HEK293T (cell line): ENCODE results near the gene EXOC6B.
"Not testable (repeated sequence)": the region's sequence is repeated elsewhere in the genome, so short reads cannot be mapped to it uniquely, and the experiment has no call there.

Source experiments
- CTCF ChIA-PET: fragments of 350-600 bp; formaldehyde crosslinking; extraction: SDS; loops from one replicate; lab custom pipeline; 2021; ENCODE audit warnings: antibody characterized with exemption, inconsistent platforms; lab: Yijun Ruan, JAX
- POLR2A ChIA-PET: fragments of 350-600 bp; formaldehyde crosslinking; extraction: SDS; loops from one replicate; lab custom pipeline; 2020; ENCODE audit warnings: antibody characterized with exemption, inconsistent platforms; lab: Yijun Ruan, JAX
- DNase-seq: peaks from one replicate; pipeline ENCODE4 v3.0.0; 2012; ENCODE audit warnings: mixed read lengths; ENCODE audit errors: extremely low spot score
- ARNT ChIP-seq: fragments of 450-650 bp; IDR thresholded peaks from 2 replicates; pipeline ENCODE4 v1.6.1; 2017; ENCODE audit warnings: mild to moderate bottlenecking
- BHLHE40 ChIP-seq: fragments of 450-650 bp; IDR thresholded peaks from 2 replicates; pipeline ENCODE4 v1.6.1; 2016; ENCODE audit warnings: mild to moderate bottlenecking, moderate library complexity, borderline replicate concordance
- CTBP1 ChIP-seq: fragments of 450-650 bp; IDR thresholded peaks from 2 replicates; pipeline ENCODE4 v1.6.1; 2016; ENCODE audit warnings: borderline replicate concordance
- ELF4 ChIP-seq: fragments of 450-650 bp; IDR thresholded peaks from 2 replicates; pipeline ENCODE4 v1.6.1; 2017; ENCODE audit warnings: antibody characterized with exemption
- FOXA1 ChIP-seq: fragments of 450-650 bp; IDR thresholded peaks from 2 replicates; pipeline ENCODE4 v1.6.1; 2016; ENCODE audit warnings: mild to moderate bottlenecking
- FOXK2 ChIP-seq: fragments of 450-650 bp; IDR thresholded peaks from 2 replicates; pipeline ENCODE4 v1.6.1; 2016; ENCODE audit warnings: mild to moderate bottlenecking
- FOXM1 ChIP-seq: fragments of 450-650 bp; IDR thresholded peaks from 2 replicates; pipeline ENCODE4 v1.6.1; 2017; ENCODE audit warnings: mild to moderate bottlenecking, borderline replicate concordance
- HDGF ChIP-seq: fragments of 450-650 bp; IDR thresholded peaks from 2 replicates; pipeline ENCODE4 v1.6.1; 2017; ENCODE audit warnings: antibody characterized with exemption, borderline replicate concordance
- L3MBTL2 ChIP-seq: fragments of 450-650 bp; conservative IDR thresholded peaks from 2 replicates; pipeline ENCODE4 v1.6.1; 2016; ENCODE audit warnings: mild to moderate bottlenecking
- LEF1 ChIP-seq: fragments of 450-650 bp; IDR thresholded peaks from 2 replicates; pipeline ENCODE4 v1.6.1; 2017; ENCODE audit warnings: mild to moderate bottlenecking, borderline replicate concordance
- NFRKB ChIP-seq: fragments of 450-650 bp; IDR thresholded peaks from 2 replicates; pipeline ENCODE4 v1.6.1; 2016; ENCODE audit warnings: mild to moderate bottlenecking, moderate library complexity
- SP1 ChIP-seq: fragments of 450-650 bp; IDR thresholded peaks from 2 replicates; pipeline ENCODE4 v1.6.1; 2017
- SUZ12 ChIP-seq: fragments of 450-650 bp; IDR thresholded peaks from 2 replicates; pipeline ENCODE4 v1.6.1; 2016; ENCODE audit warnings: mild to moderate bottlenecking
- TARDBP ChIP-seq: fragments of 450-650 bp; IDR thresholded peaks from 2 replicates; pipeline ENCODE4 v1.6.1; 2016
- ZNF384 ChIP-seq: fragments of 450-650 bp; IDR thresholded peaks from 2 replicates; pipeline ENCODE4 v1.6.1; 2016
- TF ChIP-seq, protein P1 (sequence below): fragments of 450-650 bp; IDR thresholded peaks from 2 replicates; pipeline ENCODE4 v1.6.1; 2016

EXOC6B gene

DNA sequence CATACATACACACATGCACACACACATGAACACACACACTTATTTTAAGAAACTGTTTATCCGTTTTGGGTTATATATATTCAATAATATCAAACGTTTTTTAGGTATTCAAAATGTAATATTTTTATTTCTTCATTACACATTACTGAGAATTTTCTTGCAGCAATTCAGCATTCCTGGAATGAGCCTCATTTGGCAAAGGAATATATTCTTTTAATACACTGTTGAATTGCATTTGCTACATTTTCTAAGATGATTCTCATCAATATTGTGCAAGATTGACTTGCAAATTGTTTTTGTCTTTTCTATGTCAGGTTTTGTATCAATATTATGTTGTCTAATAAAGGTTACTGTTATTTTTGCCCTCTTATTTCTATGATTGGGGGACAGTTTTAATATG, 402.1 kb downstream of the EXOC6B start:
- DNase-seq, result no peak
- ChIA-PET CTCF (no interaction called here), POLR2A (no interaction called here)
- no peak for TF ChIP-seq CTBP1
- TF ChIP-seq ELF4, result no peak
- no peak for TF ChIP-seq SP1
- no peak for TF ChIP-seq LEF1
- no peak for TF ChIP-seq ZNF384
- no peak for TF ChIP-seq SUZ12
- TF ChIP-seq FOXA1, result no peak

DNA sequence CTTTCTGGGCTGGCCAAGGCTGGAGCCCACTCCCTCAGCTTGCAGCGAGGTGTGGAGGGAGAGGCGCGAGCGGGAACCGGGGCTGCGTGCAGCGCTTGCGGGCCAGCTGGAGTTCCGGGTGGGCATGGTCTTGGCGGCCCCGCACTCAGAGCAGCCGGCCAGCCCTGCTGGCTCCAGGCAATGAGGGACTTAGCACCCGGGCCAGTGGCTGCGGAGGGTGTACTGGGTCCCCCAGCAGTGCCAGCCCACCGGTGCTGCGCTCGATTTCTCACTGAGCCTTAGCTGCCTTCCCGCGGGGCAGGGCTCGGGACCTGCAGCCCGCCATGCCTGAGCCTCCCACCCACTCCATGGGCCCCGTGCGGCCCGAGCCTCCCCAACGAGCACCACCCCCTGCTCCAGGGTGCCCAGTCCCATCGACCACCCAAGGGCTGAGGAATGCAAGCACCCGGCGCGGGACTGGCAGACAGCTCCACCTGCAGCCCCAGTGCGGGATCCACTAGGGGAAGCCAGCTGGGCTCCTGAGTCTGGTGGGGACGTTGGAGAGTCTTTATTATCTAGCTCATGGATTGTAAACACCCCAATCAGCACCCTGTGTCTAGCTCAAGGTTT, 404.0 kb downstream of the EXOC6B start:
- POLR2A ChIA-PET, DNase-seq, CTCF ChIA-PET: not testable (repeated sequence)

DNA sequence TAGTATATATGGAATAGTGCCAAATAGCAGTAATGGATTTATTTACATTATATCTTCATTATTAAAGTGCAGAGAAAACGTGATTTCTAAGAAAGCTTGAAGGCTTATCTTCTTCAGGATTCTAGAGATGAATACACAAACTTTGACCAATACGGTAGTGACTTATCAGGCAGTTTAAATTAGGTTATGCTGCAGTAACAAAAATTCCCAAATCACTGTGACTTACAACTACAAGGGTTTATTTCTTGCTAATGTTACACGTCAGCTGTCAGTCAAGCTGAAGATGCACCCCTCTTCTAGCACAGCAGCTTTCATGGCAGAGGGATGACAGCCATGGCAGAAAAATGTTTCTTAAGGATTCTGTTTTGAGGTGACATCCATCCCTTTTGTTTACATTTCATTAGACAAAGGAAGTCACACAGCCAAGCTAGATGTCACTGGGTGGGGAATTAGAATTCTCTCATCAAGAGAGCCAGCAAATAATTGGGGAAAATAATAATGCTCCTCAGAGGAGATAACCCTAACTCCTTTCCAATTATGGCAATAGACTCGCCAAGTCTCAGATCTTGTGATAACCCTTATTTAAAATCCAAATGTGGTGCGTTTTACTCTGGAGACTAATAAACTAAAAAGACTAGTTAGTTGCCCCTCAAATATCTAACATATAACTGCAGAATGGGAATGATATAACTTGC, 409.9 kb downstream of the EXOC6B start:
- POLR2A ChIA-PET, result no interaction called here
- TF ChIP-seq ELF4 (no peak), TARDBP (no peak), CTBP1 (no peak), L3MBTL2 (no peak), SP1 (no peak), FOXA1 (no peak), ZNF384 (no peak), BHLHE40 (no peak), LEF1 (no peak)
- TF ChIP-seq, protein P1, sequence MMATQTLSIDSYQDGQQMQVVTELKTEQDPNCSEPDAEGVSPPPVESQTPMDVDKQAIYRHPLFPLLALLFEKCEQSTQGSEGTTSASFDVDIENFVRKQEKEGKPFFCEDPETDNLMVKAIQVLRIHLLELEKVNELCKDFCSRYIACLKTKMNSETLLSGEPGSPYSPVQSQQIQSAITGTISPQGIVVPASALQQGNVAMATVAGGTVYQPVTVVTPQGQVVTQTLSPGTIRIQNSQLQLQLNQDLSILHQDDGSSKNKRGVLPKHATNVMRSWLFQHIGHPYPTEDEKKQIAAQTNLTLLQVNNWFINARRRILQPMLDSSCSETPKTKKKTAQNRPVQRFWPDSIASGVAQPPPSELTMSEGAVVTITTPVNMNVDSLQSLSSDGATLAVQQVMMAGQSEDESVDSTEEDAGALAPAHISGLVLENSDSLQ, result no peak
- no peak for DNase-seq
- CTCF ChIA-PET, result no interaction called here

DNA sequence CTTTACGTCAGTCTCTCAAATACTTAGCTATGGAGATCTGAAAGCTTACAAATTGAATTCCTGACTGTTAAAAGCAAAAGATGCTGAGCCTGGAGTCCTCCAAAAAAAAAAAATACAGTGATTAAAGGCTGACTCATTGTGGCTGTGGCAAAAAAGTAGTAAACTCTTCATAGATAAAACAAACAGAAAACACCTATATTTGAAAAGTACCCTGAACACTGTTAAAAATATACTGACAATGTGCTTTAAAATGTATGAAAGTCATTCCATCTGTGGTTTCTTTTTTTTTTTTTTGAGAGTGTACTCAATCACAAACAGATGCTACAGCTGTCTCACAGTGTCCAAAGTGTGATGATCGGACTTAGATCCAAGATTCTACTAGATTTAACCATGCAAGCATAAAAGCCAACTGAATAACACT, 410.6 kb downstream of the EXOC6B start:
- TF ChIP-seq ARNT (no peak), SUZ12 (no peak), LEF1 (no peak), FOXA1 (no peak), ELF4 (no peak), L3MBTL2 (no peak), SP1 (no peak), NFRKB (no peak)
- TF ChIP-seq, protein P1, result no peak
- ChIA-PET POLR2A (no interaction called here), CTCF (no interaction called here)
- no peak for DNase-seq

DNA sequence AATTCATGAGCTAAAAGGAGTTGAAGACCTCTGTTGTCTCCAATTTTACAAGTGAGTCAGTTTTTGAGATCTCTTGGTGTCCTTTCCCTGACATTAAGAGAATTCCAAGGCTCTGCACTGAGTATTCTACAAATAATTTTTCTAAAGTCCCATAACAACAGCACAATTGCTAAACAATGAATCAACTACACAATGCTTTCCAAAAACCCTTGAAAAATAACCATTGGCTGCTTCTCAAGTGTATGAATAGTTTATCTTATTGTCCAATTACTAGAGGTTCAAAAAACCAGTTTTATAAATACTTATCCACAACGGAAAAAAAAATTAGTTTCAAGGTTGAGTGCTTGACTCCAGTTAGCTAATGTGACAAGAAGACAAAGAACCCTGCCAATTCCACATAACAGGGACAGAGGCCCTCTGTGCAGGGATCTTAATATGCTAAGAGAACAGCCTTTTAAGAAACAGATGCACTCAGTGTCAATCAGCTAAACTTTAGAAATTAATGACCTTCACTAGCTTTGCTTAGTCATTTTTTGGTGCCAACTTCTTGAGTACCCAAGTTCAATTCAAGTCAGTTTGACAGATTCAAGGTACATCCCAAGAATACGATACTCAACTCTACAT, 411.6 kb downstream of the EXOC6B start:
- no peak for TF ChIP-seq ARNT
- no peak for TF ChIP-seq SP1
- no peak for TF ChIP-seq FOXM1
- TF ChIP-seq CTBP1, result no peak
- TF ChIP-seq LEF1, result no peak
- TF ChIP-seq NFRKB, result no peak
- TF ChIP-seq SUZ12, result no peak
- TF ChIP-seq ZNF384, result no peak
- no peak for TF ChIP-seq TARDBP
- TF ChIP-seq, protein P1, result no peak
- no peak for TF ChIP-seq HDGF
- no peak for TF ChIP-seq BHLHE40
- TF ChIP-seq L3MBTL2, result no peak
- TF ChIP-seq FOXK2, result no peak
- TF ChIP-seq FOXA1, result no peak
- CTCF ChIA-PET, result no interaction called here
- POLR2A ChIA-PET, result no interaction called here
- no peak for DNase-seq

DNA sequence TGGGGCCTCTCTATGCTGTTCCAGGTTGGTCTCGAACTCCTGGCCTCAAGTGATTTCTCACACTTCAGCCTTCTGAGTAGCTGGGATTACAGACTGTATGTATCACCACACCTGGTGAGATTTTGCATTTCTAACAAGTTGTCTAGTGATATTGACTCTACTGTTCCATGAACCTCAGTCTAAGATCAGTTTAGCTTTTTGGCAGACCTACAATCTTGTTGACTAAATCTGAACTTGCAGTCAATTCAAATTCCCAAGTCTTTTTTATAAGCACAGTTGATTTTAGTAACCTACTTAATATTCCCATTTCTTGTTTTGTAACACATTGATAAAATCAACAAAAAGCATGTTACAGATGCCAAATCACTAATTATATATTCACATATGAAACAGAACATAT, 412.1 kb downstream of the EXOC6B start:
- ChIA-PET CTCF (no interaction called here), POLR2A (no interaction called here)

DNA sequence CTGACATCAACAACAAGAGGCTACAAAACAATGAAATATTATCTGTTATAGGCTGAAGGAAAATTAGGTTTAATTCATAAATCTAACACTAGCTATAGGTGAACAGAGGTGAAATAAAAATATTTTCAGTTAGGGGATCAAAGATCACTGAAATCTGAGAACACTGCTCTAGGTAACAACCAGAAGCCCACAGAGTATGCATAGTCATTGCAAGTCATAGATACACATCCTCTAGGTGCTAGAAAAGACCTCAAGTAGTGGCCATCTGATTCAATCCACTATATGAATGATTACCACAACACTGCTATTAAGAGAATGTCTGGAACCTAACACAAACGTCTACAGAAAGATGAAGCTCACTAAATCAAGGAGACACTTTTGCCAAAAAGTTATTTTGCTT, 413.6 kb downstream of the EXOC6B start:
- DNase-seq, result no peak
- ChIA-PET CTCF (no interaction called here), POLR2A (no interaction called here)
- TF ChIP-seq CTBP1, result no peak
- no peak for TF ChIP-seq ARNT
- no peak for TF ChIP-seq L3MBTL2

More for the DNA sequence above, 412.1 kb downstream of the EXOC6B start:
- TF ChIP-seq L3MBTL2, result no peak
- TF ChIP-seq ELF4, result no peak
- no peak for DNase-seq
